ENCODE data around the gene ICAM1. TPM values are rescaled to one million over a fixed set of nuclear protein-coding genes. Genes with fewer than 3 reads are reported as not detected.

Gene ICAM1
- total and polyA plus RNA-seq, 2 donors from 2014 or later: 16.3 to 50.3 TPM

DNA sequence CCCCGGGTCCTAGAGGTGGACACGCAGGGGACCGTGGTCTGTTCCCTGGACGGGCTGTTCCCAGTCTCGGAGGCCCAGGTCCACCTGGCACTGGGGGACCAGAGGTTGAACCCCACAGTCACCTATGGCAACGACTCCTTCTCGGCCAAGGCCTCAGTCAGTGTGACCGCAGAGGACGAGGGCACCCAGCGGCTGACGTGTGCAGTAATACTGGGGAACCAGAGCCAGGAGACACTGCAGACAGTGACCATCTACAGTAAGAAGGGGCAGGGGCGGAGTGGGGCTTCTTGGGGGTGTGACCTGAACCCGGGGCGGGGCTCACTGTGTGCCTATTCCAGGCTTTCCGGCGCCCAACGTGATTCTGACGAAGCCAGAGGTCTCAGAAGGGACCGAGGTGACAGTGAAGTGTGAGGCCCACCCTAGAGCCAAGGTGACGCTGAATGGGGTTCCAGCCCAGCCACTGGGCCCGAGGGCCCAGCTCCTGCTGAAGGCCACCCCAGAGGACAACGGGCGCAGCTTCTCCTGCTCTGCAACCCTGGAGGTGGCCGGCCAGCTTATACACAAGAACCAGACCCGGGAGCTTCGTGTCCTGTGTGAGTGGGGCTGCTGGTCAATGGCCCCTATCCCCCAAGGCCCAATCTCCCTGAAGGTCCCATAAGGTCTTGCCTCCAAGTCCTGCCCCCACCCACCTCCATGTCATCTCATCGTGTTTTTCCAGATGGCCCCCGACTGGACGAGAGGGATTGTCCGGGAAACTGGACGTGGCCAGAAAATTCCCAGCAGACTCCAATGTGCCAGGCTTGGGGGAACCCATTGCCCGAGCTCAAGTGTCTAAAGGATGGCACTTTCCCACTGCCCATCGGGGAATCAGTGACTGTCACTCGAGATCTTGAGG lies 13.4 kb downstream of the ICAM1 start:
- H3K9me3 ChIP-seq (ENCODE audit: control insufficient read depth in 2 of 3, insufficient read depth in 1 of 3, low read length in 3 of 3): no peaks in the 10 kb centered on the region
- peak in 1 of 5 donors; percentile 70 for DNase-seq
- TF ChIP-seq CTCF (IDR thresholded peaks at IDR 0.05; ENCODE audit: borderline replicate concordance, extremely low read depth, insufficient read depth): no peak
- H3K4me1 ChIP-seq (ENCODE audit: control insufficient read depth in 2 of 3, insufficient read depth in 2 of 3, low read depth in 1 of 3, low read length in 3 of 3): peaks cover 0 to 7% (median 4%) of the 10 kb centered on the region in 3 donors
- no peak overlapping the region for H3K9ac ChIP-seq (ENCODE audit: low read length in 3 of 3)
- peaks cover 0 to 3% (median 0%) of the 10 kb centered on the region in 3 donors for H3K36me3 ChIP-seq (ENCODE audit: control insufficient read depth in 2 of 3, insufficient read depth in 3 of 3, low read length in 3 of 3)
- peaks cover 14% of the 10 kb centered on the region for H3K27me3 ChIP-seq (ENCODE audit: control insufficient read depth, insufficient read depth, low read length)
- H3K4me3 ChIP-seq (ENCODE audit: low read length in 3 of 3): no peak overlapping the region
- no peak for FAIRE-seq
- intact Hi-C loops (cut with DNase I): no loop called here
- H3K27ac ChIP-seq (ENCODE audit: low read depth in 2 of 2, low read length in 2 of 2): no peak overlapping the region

GRCh38 chr19:10284960-10285278 lies 14.0 kb downstream of the ICAM1 start:
- Histone ChIP-seq H3K4me3 (ENCODE audit: low read length in 3 of 3) (no peak overlapping the region), H3K9ac (ENCODE audit: low read length in 3 of 3) (no peak overlapping the region), H3K27me3 (ENCODE audit: control insufficient read depth, insufficient read depth, low read length) (peaks cover 16% of the 10 kb centered on the region), H3K36me3 (ENCODE audit: control insufficient read depth in 2 of 3, insufficient read depth in 3 of 3, low read length in 3 of 3) (peaks cover 0 to 3% (median 0%) of the 10 kb centered on the region in 3 donors), H3K4me1 (ENCODE audit: control insufficient read depth in 2 of 3, insufficient read depth in 2 of 3, low read depth in 1 of 3, low read length in 3 of 3) (peaks cover 0 to 7% (median 4%) of the 10 kb centered on the region in 3 donors), H3K9me3 (ENCODE audit: control insufficient read depth in 2 of 3, insufficient read depth in 1 of 3, low read length in 3 of 3) (no peaks in the 10 kb centered on the region), H3K27ac (ENCODE audit: low read depth in 2 of 2, low read length in 2 of 2) (no peak overlapping the region)
- no peak for FAIRE-seq
- no peak for DNase-seq
- intact Hi-C loops (cut with DNase I): no loop called here
- TF ChIP-seq CTCF (IDR thresholded peaks at IDR 0.05; ENCODE audit: borderline replicate concordance, extremely low read depth, insufficient read depth): no peak

DNA sequence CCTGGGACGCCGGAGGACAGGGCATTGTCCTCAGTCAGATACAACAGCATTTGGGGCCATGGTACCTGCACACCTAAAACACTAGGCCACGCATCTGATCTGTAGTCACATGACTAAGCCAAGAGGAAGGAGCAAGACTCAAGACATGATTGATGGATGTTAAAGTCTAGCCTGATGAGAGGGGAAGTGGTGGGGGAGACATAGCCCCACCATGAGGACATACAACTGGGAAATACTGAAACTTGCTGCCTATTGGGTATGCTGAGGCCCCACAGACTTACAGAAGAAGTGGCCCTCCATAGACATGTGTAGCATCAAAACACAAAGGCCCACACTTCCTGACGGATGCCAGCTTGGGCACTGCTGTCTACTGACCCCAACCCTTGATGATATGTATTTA lies 14.5 kb downstream of the ICAM1 start:
- no peak for FAIRE-seq
- Histone ChIP-seq H3K27ac (ENCODE audit: low read depth in 2 of 2, low read length in 2 of 2) (no peak overlapping the region), H3K9ac (ENCODE audit: low read length in 3 of 3) (no peak overlapping the region), H3K36me3 (ENCODE audit: control insufficient read depth in 2 of 3, insufficient read depth in 3 of 3, low read length in 3 of 3) (peaks cover 0 to 3% (median 0%) of the 10 kb centered on the region in 3 donors), H3K9me3 (ENCODE audit: control insufficient read depth in 2 of 3, insufficient read depth in 1 of 3, low read length in 3 of 3) (no peaks in the 10 kb centered on the region), H3K27me3 (ENCODE audit: control insufficient read depth, insufficient read depth, low read length) (peaks cover 16% of the 10 kb centered on the region), H3K4me1 (ENCODE audit: control insufficient read depth in 2 of 3, insufficient read depth in 2 of 3, low read depth in 1 of 3, low read length in 3 of 3) (peaks cover 0 to 8% (median 4%) of the 10 kb centered on the region in 3 donors), H3K4me3 (ENCODE audit: low read length in 3 of 3) (no peak overlapping the region)
- intact Hi-C loops (cut with DNase I): no loop called here
- no peak for DNase-seq
- no peak for TF ChIP-seq CTCF (IDR thresholded peaks at IDR 0.05; ENCODE audit: borderline replicate concordance, extremely low read depth, insufficient read depth)
